Keratinocyte (primary cell): ENCODE measurements around the gene LMNA. TPM values are rescaled to one million over a fixed set of nuclear protein-coding genes. Genes with fewer than 3 reads are reported as not detected.

ENCODE experiments used
- DNase-seq: peaks from one replicate; pipeline ENCODE4 v3.0.0-alpha.2; 2011; ENCODE audit warnings: low read depth, missing footprints, low spot score
- FAIRE-seq: peaks from 2 replicates; lab custom pipeline; 2011; peaks lifted over from hg19 to GRCh38; lab: Jason Lieb, UNC
- H2AFZ ChIP-seq: 2 replicates; pipeline ENCODE4 v1.6.0; 2012; ENCODE audit warnings: low read length, control low read depth, inconsistent platforms; ENCODE audit not compliant: control insufficient read depth
- H3K27ac ChIP-seq: 2 replicates; pipeline ENCODE4 v1.5.1; 2011; ENCODE audit warnings: low read length; ENCODE audit not compliant: control insufficient read depth, insufficient read depth
- H3K27me3 ChIP-seq: 3 replicates; pipeline ENCODE4 v1.6.0; 2011; ENCODE audit warnings: low read length; ENCODE audit not compliant: control insufficient read depth, insufficient read depth; ENCODE audit errors: extremely low read depth
- H3K36me3 ChIP-seq, 2 experiments: 2 replicates in 1 of 2; 3 replicates in 1 of 2; pipeline ENCODE4 v1.5.1; 2011; ENCODE audit warnings: low read length in 2 of 2, mild to moderate bottlenecking in 1 of 2; ENCODE audit not compliant: control insufficient read depth in 2 of 2, insufficient read depth in 2 of 2; ENCODE audit errors: extremely low read depth in 1 of 2
- H3K4me1 ChIP-seq: 3 replicates; pipeline ENCODE4 v1.5.1; 2011; ENCODE audit warnings: low read length; ENCODE audit not compliant: control insufficient read depth, insufficient read depth; ENCODE audit errors: extremely low read depth
- H3K4me2 ChIP-seq: 3 replicates; pipeline ENCODE4 v1.6.0; 2011; ENCODE audit warnings: low read depth, low read length; ENCODE audit not compliant: control insufficient read depth, insufficient read depth; ENCODE audit errors: extremely low read depth
- H3K4me3 ChIP-seq, 3 experiments: fragments of 200-600 bp in 1 of 3; sonication (generic) in 1 of 3; 2 replicates in 2 of 3; 3 replicates in 1 of 3; pipeline ENCODE4 v1.5.1; 2011 to 2016; ENCODE audit warnings: low read length in 3 of 3, mild to moderate bottlenecking in 3 of 3, control low read depth in 2 of 3, inconsistent platforms in 1 of 3, low read depth in 1 of 3, mixed read lengths in 1 of 3, mixed run types in 1 of 3, moderate library complexity in 1 of 3; ENCODE audit not compliant: control insufficient read depth in 2 of 3, insufficient read depth in 2 of 3; ENCODE audit errors: extremely low read depth in 1 of 3
- H3K79me2 ChIP-seq: 2 replicates; pipeline ENCODE4 v1.6.0; 2012; ENCODE audit warnings: low read length; ENCODE audit not compliant: control insufficient read depth, insufficient read depth
- H3K9ac ChIP-seq: 3 replicates; pipeline ENCODE4 v1.6.0; 2011; ENCODE audit warnings: low read length; ENCODE audit not compliant: control insufficient read depth, insufficient read depth; ENCODE audit errors: extremely low read depth
- H3K9me1 ChIP-seq: 3 replicates; pipeline ENCODE4 v1.6.0; 2011; ENCODE audit warnings: low read length; ENCODE audit not compliant: control insufficient read depth, insufficient read depth; ENCODE audit errors: extremely low read depth
- H3K9me3 ChIP-seq: 2 replicates; pipeline ENCODE4 v1.5.1; 2012; ENCODE audit warnings: low read depth, low read length; ENCODE audit not compliant: control insufficient read depth
- H4K20me1 ChIP-seq: 3 replicates; pipeline ENCODE4 v1.6.0; 2011; ENCODE audit warnings: low read length; ENCODE audit not compliant: control insufficient read depth, insufficient read depth; ENCODE audit errors: extremely low read depth
- CTCF ChIP-seq, 3 experiments: IDR thresholded peaks in 1 of 3; conservative IDR thresholded peaks in 1 of 3; optimal IDR thresholded peaks in 1 of 3; 2 replicates in 2 of 3; 3 replicates in 1 of 3; pipeline versions ENCODE3 to v1.5.1; 2011; ENCODE audit warnings: low read length in 3 of 3, mild to moderate bottlenecking in 3 of 3, moderate library complexity in 2 of 3, control low read depth in 1 of 3, inconsistent platforms in 1 of 3; ENCODE audit not compliant: insufficient read depth in 2 of 3; ENCODE audit errors: extremely low read depth in 1 of 3
- EZH2 ChIP-seq: IDR thresholded peaks from one replicate; pipeline ENCODE4 v1.6.1; 2012; ENCODE audit warnings: inconsistent platforms, mild to moderate bottlenecking, low read length, moderate library complexity
- dilution Hi-C: fragments of 300-500 bp; cut with MboI; formaldehyde crosslinking; loops from one replicate; pipeline ENCODE4 v1.7.0; 2020; ENCODE audit warnings: low sequenced_read_pairs; ENCODE audit not compliant: extremely low pct_ligation_motif_present
- polyA plus RNA-seq, 5 experiments: library from polyadenylated mRNA; depleted of rRNA in 3 of 5; stranded (reverse) in 3 of 5; stranded (forward) in 1 of 5; unstranded in 1 of 5; fragments of >200 nt; gene quantifications; 1 replicate in 1 of 5; 2 replicates in 3 of 5; 3 replicates in 1 of 5; pipeline versions ENCODE4 v1.2.1 to v1.2.3, GENCODE V29; 2011 to 2012; ENCODE audit warnings: missing spikeins in 2 of 5, low read depth in 1 of 5, low replicate concordance in 1 of 5

Gene LMNA
- polyA plus RNA-seq, 1 donor (not counting 4 experiments of a cell fraction or from before 2014, with no cell fraction given), result 444 TPM

DNA sequence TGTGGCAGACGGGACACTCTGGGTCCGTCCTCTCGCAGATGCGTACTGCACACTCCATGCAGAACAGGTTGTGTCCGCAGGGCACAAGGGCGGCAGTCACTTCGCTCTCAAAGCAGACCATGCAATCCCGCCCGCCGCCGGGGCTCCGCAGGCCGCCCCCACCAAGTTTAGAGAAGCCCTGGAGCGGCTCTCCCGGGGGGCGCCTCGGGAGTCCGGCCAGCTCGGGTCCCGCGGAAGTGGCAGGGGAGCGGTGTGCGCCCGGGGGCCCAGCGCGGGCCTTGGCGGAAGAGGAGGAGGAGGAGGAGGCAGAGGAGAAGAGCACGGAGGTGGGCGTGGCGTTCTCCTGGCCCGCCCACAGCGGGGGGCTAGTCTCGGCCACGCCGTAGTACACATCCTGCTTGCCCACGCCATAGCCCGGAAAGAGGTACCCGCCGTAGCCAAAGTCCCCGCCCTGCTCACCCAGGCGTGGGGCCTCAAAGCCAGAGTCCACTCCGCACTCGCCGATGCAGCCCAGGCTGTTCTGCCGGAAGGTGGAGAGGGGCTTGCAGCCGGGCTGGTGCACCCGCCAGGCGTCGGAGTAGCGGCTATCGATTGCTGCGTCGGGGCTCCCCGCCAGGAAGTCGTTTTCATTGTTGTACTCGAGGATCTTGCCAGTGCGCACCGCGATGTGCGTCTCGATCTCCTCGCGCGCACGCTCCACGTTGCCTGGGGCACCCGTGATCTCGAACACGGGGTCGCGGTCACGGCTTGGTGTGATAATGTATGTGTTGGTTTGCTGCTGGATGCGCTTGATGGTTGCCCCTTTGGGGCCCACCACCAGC, 37.7 kb upstream of the LMNA start:
- no peak for FAIRE-seq
- no peak for TF ChIP-seq CTCF (optimal IDR thresholded peaks at IDR 0.05 in 1 of 3, IDR thresholded peaks at IDR 0.05 in 1 of 3, conservative IDR thresholded peaks at IDR 0.05 in 1 of 3; ENCODE audit: extremely low read depth in 1 of 3, insufficient read depth in 2 of 3, low read length in 3 of 3)
- TF ChIP-seq EZH2, result no peak
- Histone ChIP-seq H3K4me1 (no peaks in the 10 kb centered on the region), H3K36me3 (peaks cover 3 to 5% of the 10 kb centered on the region in 2 experiments), H2AFZ (no peak overlapping the region), H3K9me1 (no peaks in the 10 kb centered on the region), H3K4me2 (no peak overlapping the region), H3K27me3 (no peaks in the 10 kb centered on the region), H3K9ac (no peak overlapping the region), H3K9me3 (no peaks in the 10 kb centered on the region), H4K20me1 (no peaks in the 10 kb centered on the region), H3K27ac (no peak overlapping the region), H3K4me3 (no peak overlapping the region), H3K79me2 (no peaks in the 10 kb centered on the region)
- DNase-seq, result no peak
- dilution Hi-C loops, result no loop called here

GRCh38 chr1:156077430-156077760, 37.1 kb upstream of the LMNA start:
- Histone ChIP-seq H3K9ac (no peak overlapping the region), H3K36me3 (peaks cover 3 to 5% of the 10 kb centered on the region in 2 experiments), H3K27ac (no peak overlapping the region), H3K9me1 (no peaks in the 10 kb centered on the region), H3K9me3 (no peaks in the 10 kb centered on the region), H3K4me3 (no peak overlapping the region), H2AFZ (no peak overlapping the region), H3K4me2 (no peak overlapping the region), H3K4me1 (no peaks in the 10 kb centered on the region), H3K27me3 (no peaks in the 10 kb centered on the region), H3K79me2 (no peaks in the 10 kb centered on the region), H4K20me1 (no peaks in the 10 kb centered on the region)
- no peak for FAIRE-seq
- dilution Hi-C loops, result no loop called here
- TF ChIP-seq EZH2 (no peak), CTCF (optimal IDR thresholded peaks at IDR 0.05 in 1 of 3, IDR thresholded peaks at IDR 0.05 in 1 of 3, conservative IDR thresholded peaks at IDR 0.05 in 1 of 3; ENCODE audit: extremely low read depth in 1 of 3, insufficient read depth in 2 of 3, low read length in 3 of 3) (no peak)
- DNase-seq, result no peak
